HG03066 (cell line): ENCODE data around the gene FAHD2B.
"Not testable (repeated sequence)": the region's sequence is repeated elsewhere in the genome, so short reads cannot be mapped to it uniquely, and the experiment has no call there.

Experiments
- ATAC-seq: cut with Tn5 transposase; IDR thresholded peaks from one replicate; pipeline ENCODE4 v1.9.1; 2021; ENCODE audit warnings: low read depth; ENCODE audit not compliant: unreplicated experiment

Gene FAHD2B, protein sequence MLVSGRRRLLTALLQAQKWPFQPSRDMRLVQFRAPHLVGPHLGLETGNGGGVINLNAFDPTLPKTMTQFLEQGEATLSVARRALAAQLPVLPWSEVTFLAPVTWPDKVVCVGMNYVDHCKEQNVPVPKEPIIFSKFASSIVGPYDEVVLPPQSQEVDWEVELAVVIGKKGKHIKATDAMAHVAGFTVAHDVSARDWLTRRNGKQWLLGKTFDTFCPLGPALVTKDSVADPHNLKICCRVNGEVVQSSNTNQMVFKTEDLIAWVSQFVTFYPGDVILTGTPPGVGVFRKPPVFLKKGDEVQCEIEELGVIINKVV

DNA sequence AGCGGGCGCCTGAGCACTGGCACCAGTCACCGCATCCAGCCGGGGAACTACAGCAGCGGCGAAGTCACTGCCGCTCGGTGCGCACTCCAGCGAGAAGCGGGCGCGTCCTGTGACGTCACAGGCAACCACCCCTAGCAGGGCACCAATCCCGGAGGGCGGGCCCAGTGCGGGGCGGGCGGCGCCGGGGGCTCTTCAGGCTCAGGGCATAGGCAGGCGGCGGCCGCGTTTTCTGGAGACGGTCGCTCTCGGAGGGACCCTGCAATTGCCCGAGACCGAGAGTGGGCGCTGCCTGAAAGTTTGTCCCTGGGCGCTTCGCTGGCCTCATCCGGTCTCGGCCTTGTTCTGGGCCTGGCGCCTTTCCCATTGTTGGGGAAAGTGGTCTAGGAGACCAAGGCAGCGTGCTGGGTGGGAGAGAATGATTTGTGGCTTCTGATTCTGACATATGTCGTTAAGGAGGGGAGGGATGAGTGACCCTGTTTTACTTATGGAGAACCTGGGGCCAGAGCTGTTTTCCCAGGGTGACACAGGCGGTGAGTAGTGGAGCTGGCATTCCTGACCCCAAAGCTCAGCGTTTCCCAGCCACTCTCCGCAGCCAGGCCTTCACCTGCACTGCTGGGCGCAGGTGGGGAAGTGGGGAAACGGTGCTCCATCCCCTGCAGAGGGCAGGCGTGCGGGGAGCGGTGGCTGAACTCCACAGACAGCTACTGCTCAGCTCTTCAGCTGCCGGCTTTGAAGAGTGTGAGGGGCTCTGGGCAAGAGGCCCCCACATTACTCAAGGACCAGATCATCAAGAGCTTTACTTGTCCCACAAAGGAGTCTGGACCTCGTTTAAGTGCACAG, at the start of gene FAHD2B:
Gene FAHD2B, minus strand, starts transcription at position 111 of the 840 bp plus-strand sequence. CDS start 3,176 bp downstream, outside the sequence.
- ATAC-seq, result peak; percentile 83

GRCh38 chr2:97144016-97144415, 49.3 kb upstream of the FAHD2B start:
- not testable (repeated sequence) for ATAC-seq

- ATAC-seq, result not testable (repeated sequence)
Measured at GRCh38 chr2:97129090-97129489, 34.4 kb upstream of the FAHD2B start.

GRCh38 chr2:97113882-97114255, 19.2 kb upstream of the FAHD2B start:
- ATAC-seq, result not testable (repeated sequence)

DNA sequence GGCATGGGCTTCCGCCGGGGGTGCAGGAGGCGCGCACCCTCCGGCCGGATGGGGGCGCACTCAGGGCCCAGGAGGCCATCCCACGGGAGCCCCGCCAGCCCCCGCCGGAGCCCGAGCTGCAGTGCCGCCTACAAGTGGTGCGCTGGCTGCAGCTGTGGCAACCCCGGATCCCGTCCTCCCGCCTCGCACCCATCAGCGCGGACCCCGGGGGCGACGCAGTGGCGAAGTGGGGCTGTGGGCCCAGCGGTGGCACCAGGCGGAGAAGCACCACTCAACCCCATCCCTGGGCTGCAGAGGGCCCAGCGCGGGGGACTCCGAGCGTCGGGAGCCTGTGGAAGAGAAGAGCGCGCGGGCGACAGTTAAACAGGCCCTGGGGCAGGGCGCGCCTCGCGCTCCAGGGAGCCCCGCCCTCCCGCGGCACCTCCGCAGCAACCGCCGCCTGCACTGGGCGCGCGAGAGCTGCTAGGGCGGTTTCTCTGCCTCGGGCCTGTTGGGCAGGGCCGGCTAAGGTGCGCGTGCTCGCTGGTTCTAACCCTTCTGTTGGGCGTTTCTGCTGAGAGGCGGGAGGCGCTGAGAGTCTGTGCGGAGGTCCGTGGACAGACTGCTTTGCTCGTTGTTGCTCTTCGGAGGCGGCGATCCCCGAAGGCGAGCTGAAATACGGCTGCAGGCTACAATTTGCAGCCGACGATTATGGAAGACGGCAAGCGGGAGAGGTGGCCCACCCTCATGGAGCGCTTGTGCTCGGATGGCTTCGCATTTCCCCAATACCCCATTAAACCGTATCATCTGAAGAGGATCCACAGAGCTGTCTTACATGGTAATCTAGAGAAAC, 18.6 kb upstream of the FAHD2B start, which contains the start of gene ANKRD36:
Gene ANKRD36, plus strand, starts transcription at position 104 of the 832 bp plus-strand sequence. Its CDS starts 587 bp downstream, at position 691.
- ATAC-seq, result peak; percentile 96

DNA sequence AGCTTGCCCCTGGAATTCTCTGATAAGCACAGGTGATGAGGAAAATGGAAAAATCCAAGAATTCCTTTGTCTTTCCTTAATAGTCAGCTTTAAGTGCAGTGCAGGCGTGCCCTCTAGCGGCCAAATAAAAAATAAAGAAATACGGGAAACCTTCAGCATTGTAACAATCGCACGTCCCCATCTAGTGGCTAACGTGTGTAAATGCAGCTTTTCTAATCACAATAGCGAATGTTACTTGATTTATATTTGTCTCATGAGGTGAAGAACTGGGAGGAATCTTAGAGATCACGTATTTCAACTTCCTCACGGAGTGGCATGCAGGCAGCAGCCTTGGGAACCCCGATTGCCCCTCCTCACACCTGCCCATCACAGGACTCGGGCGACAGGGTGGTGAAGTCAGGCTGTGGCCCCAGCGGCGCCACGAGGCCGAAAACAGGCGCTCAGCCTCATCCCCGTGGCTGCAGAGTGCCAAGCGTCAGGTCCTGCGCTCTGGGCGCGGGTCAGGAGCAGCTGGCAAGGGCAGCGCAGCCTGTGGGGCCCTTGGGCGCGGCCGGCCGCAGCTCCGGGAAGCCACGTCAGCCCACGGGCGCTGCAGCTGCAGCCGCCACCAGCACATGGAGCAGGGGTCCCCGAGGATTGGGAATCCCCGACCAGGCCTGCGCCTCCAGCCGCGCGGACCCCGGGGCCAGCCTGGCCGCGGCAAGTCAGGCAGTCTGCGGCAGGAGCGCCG, 17.8 kb upstream of the FAHD2B start:
- not testable (repeated sequence) for ATAC-seq

DNA sequence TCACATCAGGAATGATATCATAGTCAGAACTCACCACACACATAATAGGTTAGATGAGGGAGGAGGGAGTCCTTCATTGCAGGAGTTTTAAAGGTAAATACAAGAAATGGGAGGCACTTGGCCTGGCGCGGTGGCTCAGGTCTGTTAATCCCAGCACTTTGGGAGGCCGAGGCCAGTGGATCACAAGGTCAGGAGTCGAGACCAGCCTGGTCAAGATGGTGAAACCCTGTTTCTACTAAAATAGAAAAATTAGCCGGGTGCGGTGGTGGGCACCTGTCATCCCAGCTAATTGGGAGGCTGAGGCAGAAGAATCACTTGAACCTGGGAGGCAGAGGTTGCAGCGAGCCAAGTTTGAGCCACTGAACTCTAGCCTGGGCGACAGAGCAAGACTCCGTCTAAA, 16.6 kb upstream of the FAHD2B start:
- ATAC-seq, result not testable (repeated sequence)

GRCh38 chr2:97106878-97107277, 12.2 kb upstream of the FAHD2B start:
- ATAC-seq, result not testable (repeated sequence)

GRCh38 chr2:97098786-97099372, 4.2 kb upstream of the FAHD2B start:
- not testable (repeated sequence) for ATAC-seq

GRCh38 chr2:97095661-97096060, 979 bp upstream of the FAHD2B start:
- ATAC-seq, result no peak

DNA sequence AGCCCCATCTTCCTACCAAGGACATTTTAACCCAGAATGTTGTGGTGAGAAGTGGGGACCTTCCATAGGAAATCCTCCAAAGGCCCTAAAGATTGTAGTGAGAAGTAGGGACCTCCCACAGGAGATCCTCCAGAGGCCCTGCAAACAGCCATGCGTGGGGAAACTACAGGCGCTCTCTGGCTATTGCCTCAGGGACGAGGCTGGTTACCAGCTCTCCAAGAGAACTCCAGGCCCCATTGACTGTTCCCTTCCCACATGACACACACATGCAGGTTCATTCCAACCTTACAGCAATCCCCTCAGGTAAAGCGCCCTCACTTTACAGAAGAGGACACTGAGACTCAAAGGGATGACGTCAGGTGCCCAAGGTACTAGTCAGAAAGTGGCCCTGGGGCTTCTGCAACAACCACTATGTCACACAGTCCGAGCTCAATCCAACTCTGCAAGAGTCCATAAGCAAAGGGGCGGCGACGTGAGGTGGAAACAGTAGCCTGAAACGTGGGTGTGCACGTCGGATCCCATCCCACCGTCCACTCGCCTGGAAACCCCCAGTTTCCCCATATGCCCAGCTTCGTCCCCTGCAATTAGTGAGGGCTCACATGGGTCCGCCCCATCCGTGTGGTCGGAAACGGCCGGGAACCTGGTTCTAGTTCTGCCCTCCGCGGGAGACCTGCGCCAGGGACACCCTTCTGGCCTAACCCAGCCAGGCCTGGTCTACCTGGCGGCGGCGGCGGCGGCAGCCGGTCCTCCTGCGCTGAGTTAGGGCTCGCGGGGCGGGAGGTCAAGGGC, 505 bp downstream of the FAHD2B start:
- peak; percentile 11 for ATAC-seq

- ATAC-seq, result not testable (repeated sequence)
Measured at GRCh38 chr2:97092946-97093345, 1.7 kb downstream of the FAHD2B start.

DNA sequence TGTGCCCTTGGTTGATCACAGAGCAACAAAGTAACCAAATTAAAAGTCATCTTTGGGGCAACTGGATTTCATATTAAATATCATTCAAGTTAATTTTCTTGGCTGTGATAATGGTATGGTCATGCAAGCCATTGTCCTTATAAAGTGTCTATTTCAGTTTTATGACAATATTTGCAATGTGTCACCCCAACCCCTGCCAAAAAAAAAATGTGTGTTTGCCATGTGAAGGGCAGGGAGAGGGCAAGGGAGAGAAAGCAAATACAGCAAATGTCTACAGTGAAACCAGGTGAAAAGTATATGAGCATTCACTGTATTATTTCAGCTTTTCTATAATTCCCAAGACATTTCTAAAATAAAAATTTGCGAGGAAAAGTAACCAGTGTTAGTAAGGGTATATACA, 6.0 kb downstream of the FAHD2B start:
- ATAC-seq, result not testable (repeated sequence)

DNA sequence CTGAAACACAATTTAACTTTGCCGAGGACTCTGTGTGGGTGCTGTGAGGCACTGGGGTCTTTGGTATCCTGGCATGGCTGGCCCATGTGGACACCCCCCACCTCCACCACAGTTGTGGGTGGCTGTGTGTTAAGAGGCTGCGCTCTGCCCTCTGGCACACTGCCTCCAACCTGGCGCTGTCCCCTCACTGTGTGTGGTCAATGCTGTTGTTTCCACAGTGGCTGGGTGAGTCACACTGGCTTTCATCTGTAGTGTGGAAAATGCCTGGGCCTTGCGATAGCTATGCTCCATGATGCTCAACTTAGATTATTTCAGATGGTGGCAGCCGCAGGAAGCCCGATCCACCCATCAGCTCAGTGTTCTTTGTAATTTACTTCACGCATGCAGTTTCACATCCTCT, 9.6 kb downstream of the FAHD2B start:
- not testable (repeated sequence) for ATAC-seq

GRCh38 chr2:97083516-97083915, 11.2 kb downstream of the FAHD2B start:
- ATAC-seq, result not testable (repeated sequence)

- not testable (repeated sequence) for ATAC-seq
Measured at GRCh38 chr2:97082206-97082605, 12.5 kb downstream of the FAHD2B start.

GRCh38 chr2:97080855-97081254, 13.8 kb downstream of the FAHD2B start:
- not testable (repeated sequence) for ATAC-seq

GRCh38 chr2:97077213-97077612, 17.5 kb downstream of the FAHD2B start:
- ATAC-seq, result not testable (repeated sequence)

DNA sequence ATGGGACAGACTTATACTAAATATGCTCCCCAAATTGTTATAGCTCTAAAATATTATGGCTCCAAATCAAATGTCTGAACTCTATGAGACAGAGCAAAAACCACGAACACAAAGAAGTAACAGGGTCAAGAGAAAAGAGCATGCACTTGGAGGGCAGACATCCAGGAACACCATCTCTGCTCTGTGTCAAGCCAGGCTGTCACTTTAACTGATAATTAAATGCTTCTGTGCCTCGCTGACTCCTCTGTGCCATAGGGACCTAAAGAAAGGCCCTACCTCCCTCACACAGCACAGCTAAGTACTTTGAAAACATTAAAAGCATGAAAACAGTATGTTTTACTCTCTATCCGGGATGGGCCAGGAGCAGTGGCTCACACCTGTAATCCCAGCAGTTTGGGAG, 23.8 kb downstream of the FAHD2B start:
- ATAC-seq, result not testable (repeated sequence)
